ENCODE results near the gene SEMA6B.

SEMA6B gene

GRCh38 chr19:4598712-4599111, 39.2 kb upstream of the SEMA6B start:
- Histone ChIP-seq H3K4me1 (ENCODE audit: control insufficient read depth in 1 of 2, insufficient read depth in 2 of 2, low read length in 2 of 2) (no peaks in the 10 kb centered on the region), H4K91ac (ENCODE audit: low read depth, low read length) (no peak overlapping the region), H2BK5ac (ENCODE audit: low read depth, low read length, poor library complexity) (no peak overlapping the region), H3K18ac (ENCODE audit: low read length) (no peak overlapping the region), H3K79me2 (ENCODE audit: control insufficient read depth, insufficient read depth, low read length, poor library complexity) (no peaks in the 10 kb centered on the region), H3K4ac (ENCODE audit: low read depth, low read length) (no peak overlapping the region), H3K9ac (ENCODE audit: low read length) (no peak overlapping the region), H3K27me3 (ENCODE audit: insufficient read depth, low read length) (peaks cover 6% of the 10 kb centered on the region), H4K12ac (ENCODE audit: low read depth, low read length) (no peak overlapping the region), H3K23ac (ENCODE audit: low read length) (no peak overlapping the region), H2AK5ac (ENCODE audit: low read length) (no peak overlapping the region), H3K36me3 (ENCODE audit: control insufficient read depth in 1 of 2, insufficient read depth in 2 of 2, low read length in 2 of 2) (no peaks in the 10 kb centered on the region), H2AFZ (ENCODE audit: insufficient read depth, low read length, poor library complexity) (no peak overlapping the region), H3K4me2 (ENCODE audit: low read length) (no peak overlapping the region), H3K79me1 (ENCODE audit: low read length) (no peaks in the 10 kb centered on the region), H2BK12ac (ENCODE audit: low read length) (no peak overlapping the region), H3K4me3 (ENCODE audit: low read depth, low read length) (peak overlapping the region; percentile 9), H3K27ac (ENCODE audit: low read depth, low read length) (no peak overlapping the region), H4K8ac (ENCODE audit: low read depth, low read length) (no peak overlapping the region), H2BK120ac (ENCODE audit: insufficient read depth, low read length, poor library complexity) (no peak overlapping the region), H3K14ac (ENCODE audit: low read length) (no peak overlapping the region), H3K9me3 (ENCODE audit: insufficient read depth, low read depth, low read length) (peaks cover 3% of the 10 kb centered on the region)
- no peak for DNase-seq
- no CpG with 5 or more reads among the region's 17 CpGs for WGBS (ENCODE audit: extremely low coverage, insufficient coverage, insufficient read length)

- H3K4ac ChIP-seq (ENCODE audit: low read depth, low read length) = no peak overlapping the region
- H3K23ac ChIP-seq (ENCODE audit: low read length) = no peak overlapping the region
- no peak overlapping the region for H2BK120ac ChIP-seq (ENCODE audit: insufficient read depth, low read length, poor library complexity)
- H3K27ac ChIP-seq (ENCODE audit: low read depth, low read length) = no peak overlapping the region
- no peak overlapping the region for H2BK12ac ChIP-seq (ENCODE audit: low read length)
- H2AK5ac ChIP-seq (ENCODE audit: low read length) = no peak overlapping the region
- H3K79me1 ChIP-seq (ENCODE audit: low read length) = no peaks in the 10 kb centered on the region
- no peak overlapping the region for H4K12ac ChIP-seq (ENCODE audit: low read depth, low read length)
- H4K8ac ChIP-seq (ENCODE audit: low read depth, low read length) = no peak overlapping the region
- H3K4me2 ChIP-seq (ENCODE audit: low read length) = peak overlapping the region; percentile 26
- H3K9ac ChIP-seq (ENCODE audit: low read length) = no peak overlapping the region
- H2BK5ac ChIP-seq (ENCODE audit: low read depth, low read length, poor library complexity) = no peak overlapping the region
- H3K4me1 ChIP-seq (ENCODE audit: control insufficient read depth in 1 of 2, insufficient read depth in 2 of 2, low read length in 2 of 2) = no peaks in the 10 kb centered on the region
- H4K91ac ChIP-seq (ENCODE audit: low read depth, low read length) = no peak overlapping the region
- H3K27me3 ChIP-seq (ENCODE audit: insufficient read depth, low read length) = peaks cover 6% of the 10 kb centered on the region
- H3K9me3 ChIP-seq (ENCODE audit: insufficient read depth, low read depth, low read length) = peaks cover 2% of the 10 kb centered on the region
- no peak for DNase-seq
- no peak overlapping the region for H3K18ac ChIP-seq (ENCODE audit: low read length)
- H3K79me2 ChIP-seq (ENCODE audit: control insufficient read depth, insufficient read depth, low read length, poor library complexity) = no peaks in the 10 kb centered on the region
- no peak overlapping the region for H2AFZ ChIP-seq (ENCODE audit: insufficient read depth, low read length, poor library complexity)
- no peaks in the 10 kb centered on the region for H3K36me3 ChIP-seq (ENCODE audit: control insufficient read depth in 1 of 2, insufficient read depth in 2 of 2, low read length in 2 of 2)
- no CpG with 5 or more reads among the region's 32 CpGs for WGBS (ENCODE audit: extremely low coverage, insufficient coverage, insufficient read length)
- no peak overlapping the region for H3K14ac ChIP-seq (ENCODE audit: low read length)
- peak overlapping the region; percentile 9 for H3K4me3 ChIP-seq (ENCODE audit: low read depth, low read length)
Observed at GRCh38 chr19:4597975-4598671, 38.6 kb upstream of the SEMA6B start.

- Histone ChIP-seq H3K4ac (ENCODE audit: low read depth, low read length) (no peak overlapping the region), H4K91ac (ENCODE audit: low read depth, low read length) (no peak overlapping the region), H3K9ac (ENCODE audit: low read length) (no peak overlapping the region), H4K8ac (ENCODE audit: low read depth, low read length) (no peak overlapping the region), H3K27me3 (ENCODE audit: insufficient read depth, low read length) (peaks cover 6% of the 10 kb centered on the region), H2BK12ac (ENCODE audit: low read length) (no peak overlapping the region), H3K36me3 (ENCODE audit: control insufficient read depth in 1 of 2, insufficient read depth in 2 of 2, low read length in 2 of 2) (no peaks in the 10 kb centered on the region), H2BK5ac (ENCODE audit: low read depth, low read length, poor library complexity) (no peak overlapping the region), H3K27ac (ENCODE audit: low read depth, low read length) (no peak overlapping the region), H3K79me2 (ENCODE audit: control insufficient read depth, insufficient read depth, low read length, poor library complexity) (no peaks in the 10 kb centered on the region), H4K12ac (ENCODE audit: low read depth, low read length) (no peak overlapping the region), H2AK5ac (ENCODE audit: low read length) (no peak overlapping the region), H3K4me1 (ENCODE audit: control insufficient read depth in 1 of 2, insufficient read depth in 2 of 2, low read length in 2 of 2) (no peaks in the 10 kb centered on the region), H3K23ac (ENCODE audit: low read length) (no peak overlapping the region), H3K14ac (ENCODE audit: low read length) (no peak overlapping the region), H3K18ac (ENCODE audit: low read length) (no peak overlapping the region), H2BK120ac (ENCODE audit: insufficient read depth, low read length, poor library complexity) (no peak overlapping the region), H3K4me2 (ENCODE audit: low read length) (no peak overlapping the region), H3K79me1 (ENCODE audit: low read length) (no peaks in the 10 kb centered on the region), H3K4me3 (ENCODE audit: low read depth, low read length) (no peak overlapping the region), H2AFZ (ENCODE audit: insufficient read depth, low read length, poor library complexity) (no peak overlapping the region), H3K9me3 (ENCODE audit: insufficient read depth, low read depth, low read length) (peaks cover 2% of the 10 kb centered on the region)
- no peak for DNase-seq
- WGBS (ENCODE audit: extremely low coverage, insufficient coverage, insufficient read length) = no CpG with 5 or more reads among the region's 27 CpGs
Observed at GRCh38 chr19:4597278-4597974, 37.9 kb upstream of the SEMA6B start.

GRCh38 chr19:4596033-4596904, 36.8 kb upstream of the SEMA6B start:
- peaks cover 6% of the 10 kb centered on the region for H3K27me3 ChIP-seq (ENCODE audit: insufficient read depth, low read length)
- DNase-seq = peak in 1 of 2 donors; percentile 14

More at GRCh38 chr19:4596033-4596904, 36.8 kb upstream of the SEMA6B start:
- Histone ChIP-seq H3K23ac (ENCODE audit: low read length) (no peak overlapping the region), H2BK12ac (ENCODE audit: low read length) (no peak overlapping the region), H3K27ac (ENCODE audit: low read depth, low read length) (no peak overlapping the region), H3K4me3 (ENCODE audit: low read depth, low read length) (no peak overlapping the region), H3K79me2 (ENCODE audit: control insufficient read depth, insufficient read depth, low read length, poor library complexity) (no peaks in the 10 kb centered on the region), H3K9ac (ENCODE audit: low read length) (no peak overlapping the region), H4K91ac (ENCODE audit: low read depth, low read length) (no peak overlapping the region), H3K79me1 (ENCODE audit: low read length) (no peaks in the 10 kb centered on the region), H3K18ac (ENCODE audit: low read length) (no peak overlapping the region), H2BK5ac (ENCODE audit: low read depth, low read length, poor library complexity) (no peak overlapping the region), H3K4me2 (ENCODE audit: low read length) (no peak overlapping the region), H4K8ac (ENCODE audit: low read depth, low read length) (no peak overlapping the region), H3K4ac (ENCODE audit: low read depth, low read length) (no peak overlapping the region), H3K4me1 (ENCODE audit: control insufficient read depth in 1 of 2, insufficient read depth in 2 of 2, low read length in 2 of 2) (no peaks in the 10 kb centered on the region), H4K12ac (ENCODE audit: low read depth, low read length) (no peak overlapping the region), H2BK120ac (ENCODE audit: insufficient read depth, low read length, poor library complexity) (no peak overlapping the region), H3K36me3 (ENCODE audit: control insufficient read depth in 1 of 2, insufficient read depth in 2 of 2, low read length in 2 of 2) (no peaks in the 10 kb centered on the region), H2AK5ac (ENCODE audit: low read length) (no peak overlapping the region), H3K9me3 (ENCODE audit: insufficient read depth, low read depth, low read length) (peaks cover 2% of the 10 kb centered on the region), H2AFZ (ENCODE audit: insufficient read depth, low read length, poor library complexity) (no peak overlapping the region), H3K14ac (ENCODE audit: low read length) (no peak overlapping the region)
- WGBS (ENCODE audit: extremely low coverage, insufficient coverage, insufficient read length) = 80% methylated on average over 1 of the region's 21 CpGs
